ENCODE results near the gene MARVELD3. TPM values are rescaled to one million over a fixed set of nuclear protein-coding genes. Genes with fewer than 3 reads are reported as not detected.

The MARVELD3 gene
- total and polyA plus RNA-seq, 2 of the 8 experiments (the other 6 are each of a cell fraction or from before 2014, with no cell fraction given), result 18.0 to 34.8 TPM

DNA sequence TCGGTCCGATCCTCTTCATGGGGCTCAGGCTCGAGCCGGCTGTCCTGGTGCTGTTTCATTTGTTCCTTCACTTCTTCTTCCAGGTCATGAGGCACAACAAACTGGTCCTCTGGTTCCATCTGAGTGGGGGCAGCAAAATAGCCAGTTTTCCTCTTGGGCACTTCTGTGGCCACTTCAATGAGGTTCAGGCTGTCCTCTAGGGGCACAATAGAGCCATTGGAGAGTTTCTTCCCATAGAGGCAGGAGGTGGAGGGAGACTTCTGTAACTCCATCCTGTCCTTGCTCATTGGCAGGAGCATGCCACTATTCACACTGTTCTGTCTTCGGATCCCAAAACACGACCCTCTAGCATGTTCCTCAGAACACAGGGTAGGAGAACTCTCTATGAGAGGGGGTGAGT, 22.9 kb downstream of the MARVELD3 start (continued):
- TF ChIP-seq RAD21 (IDR thresholded peaks at IDR 0.05 in 1 of 2, conservative IDR thresholded peaks at IDR 0.05 in 1 of 2; ENCODE audit: low read depth in 2 of 2, low read length in 2 of 2), result peak; percentile 51 to 52

Data from H1 (cell line).